Fibroblast of mammary gland (primary cell): ENCODE results near the gene MTCL3.
A peak's percentile ranks its signal among the peaks of the same experiment; 100 is the strongest.

Source experiments
- DNase-seq: peaks from one replicate; pipeline ENCODE4 v3.0.0-alpha.2; 2010; ENCODE audit warnings: low read depth
- H3K4me3 ChIP-seq: 2 replicates; pipeline ENCODE4 v1.5.1; 2011; ENCODE audit warnings: low read depth, mild to moderate bottlenecking, low read length, moderate library complexity; ENCODE audit not compliant: control insufficient read depth
- CTCF ChIP-seq: conservative IDR thresholded peaks from 2 replicates; pipeline ENCODE4 v1.5.1; 2011; ENCODE audit warnings: low read depth, low read length, inconsistent platforms; ENCODE audit not compliant: control insufficient read depth, insufficient read depth

The MTCL3 gene

DNA sequence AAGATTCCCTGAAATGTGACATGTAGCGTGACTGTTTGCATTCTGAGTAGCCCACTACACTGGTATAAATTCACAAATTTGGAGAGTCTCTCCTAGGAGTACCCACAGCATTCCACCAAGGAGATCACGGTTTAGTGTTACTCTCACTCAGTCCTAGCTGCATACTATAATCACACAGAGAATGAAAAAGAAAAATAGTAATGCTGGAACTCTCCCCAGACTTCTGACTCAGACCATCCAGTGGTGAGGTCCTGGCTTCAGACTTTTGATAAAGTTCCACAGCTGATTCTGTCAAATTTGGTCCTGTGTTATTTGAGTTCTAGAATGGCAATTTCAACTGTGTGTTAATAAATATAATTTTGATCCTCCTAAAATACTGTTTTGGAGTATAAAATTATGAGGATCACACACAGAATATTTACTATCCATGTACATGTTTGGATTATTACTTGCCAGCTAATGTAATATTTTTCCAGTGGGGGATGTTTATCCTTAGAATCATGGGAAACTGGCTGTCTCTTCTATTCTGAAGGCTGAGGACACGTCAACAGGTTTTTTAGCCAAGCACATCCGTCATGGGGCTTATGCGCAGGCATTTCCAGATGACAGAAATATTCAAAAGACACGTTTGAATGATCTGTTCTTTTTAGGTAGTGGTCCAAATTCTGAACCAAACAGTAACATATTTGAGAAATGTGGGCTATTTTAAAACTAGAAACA, 54.8 kb downstream of the MTCL3 start:
- H3K4me3 ChIP-seq: no peak overlapping the region
- TF ChIP-seq CTCF: no peak
- DNase-seq: peak; percentile 82

DNA sequence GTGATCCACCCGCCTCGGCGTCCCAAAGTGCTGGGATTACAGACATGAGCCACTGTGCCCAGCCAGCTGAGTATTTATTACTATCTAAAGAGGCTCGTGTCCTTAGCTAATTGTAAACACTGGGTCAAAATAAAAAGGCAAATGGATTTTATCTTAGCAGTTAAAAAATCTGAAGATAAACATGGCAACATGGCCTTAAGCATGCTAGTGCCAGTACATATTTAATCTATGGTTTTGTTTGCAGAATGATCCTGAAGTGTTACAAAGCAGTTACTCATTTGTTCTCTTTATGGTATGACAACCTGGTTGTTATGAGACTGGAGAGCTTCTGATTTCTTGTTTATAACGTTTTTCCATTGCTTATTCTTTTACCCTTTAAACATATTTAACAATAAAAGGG, 56.1 kb downstream of the MTCL3 start:
- H3K4me3 ChIP-seq: no peak overlapping the region
- no peak for TF ChIP-seq CTCF
- DNase-seq: peak; percentile 38

DNA sequence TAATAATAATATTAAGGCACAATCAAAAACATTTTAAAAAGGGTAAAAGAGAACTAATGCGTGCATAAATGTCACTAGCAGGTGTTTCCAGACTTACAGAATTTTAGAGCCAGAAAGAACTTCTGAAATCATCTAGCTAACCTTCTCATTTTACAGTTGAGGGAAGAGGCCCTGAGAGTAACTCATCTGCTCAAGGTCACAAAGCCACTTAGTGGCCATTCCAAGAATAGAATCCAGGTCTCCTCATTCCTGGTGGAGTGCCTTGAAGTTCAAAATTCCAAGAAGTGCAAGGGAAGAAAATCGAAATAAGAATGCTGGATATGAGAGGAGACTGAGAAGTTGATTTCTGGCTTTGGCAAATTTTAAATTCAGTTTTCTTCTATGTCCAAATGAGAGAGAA, 56.8 kb downstream of the MTCL3 start:
- no peak for TF ChIP-seq CTCF
- peak; percentile 12 for DNase-seq
- H3K4me3 ChIP-seq: no peak overlapping the region

DNA sequence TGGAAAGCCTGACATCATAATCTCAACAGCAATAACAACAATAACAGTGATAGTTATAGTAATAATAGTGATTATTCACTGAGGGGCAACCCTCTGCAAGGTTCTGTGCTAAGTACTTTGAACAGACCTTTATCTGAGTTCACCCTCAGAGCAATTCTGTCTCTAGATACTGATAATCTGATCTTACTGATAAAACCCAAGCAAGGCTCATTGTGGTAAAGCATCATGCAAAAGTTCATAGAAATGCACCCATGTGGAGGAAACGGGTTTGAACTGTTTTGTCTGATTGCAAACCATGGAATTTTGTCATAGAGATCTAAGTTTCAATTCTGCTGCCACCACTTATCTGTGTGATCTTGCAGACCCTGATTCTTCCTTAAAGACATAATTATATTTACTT, 58.7 kb downstream of the MTCL3 start:
- no peak overlapping the region for H3K4me3 ChIP-seq
- no peak for DNase-seq
- no peak for TF ChIP-seq CTCF

DNA sequence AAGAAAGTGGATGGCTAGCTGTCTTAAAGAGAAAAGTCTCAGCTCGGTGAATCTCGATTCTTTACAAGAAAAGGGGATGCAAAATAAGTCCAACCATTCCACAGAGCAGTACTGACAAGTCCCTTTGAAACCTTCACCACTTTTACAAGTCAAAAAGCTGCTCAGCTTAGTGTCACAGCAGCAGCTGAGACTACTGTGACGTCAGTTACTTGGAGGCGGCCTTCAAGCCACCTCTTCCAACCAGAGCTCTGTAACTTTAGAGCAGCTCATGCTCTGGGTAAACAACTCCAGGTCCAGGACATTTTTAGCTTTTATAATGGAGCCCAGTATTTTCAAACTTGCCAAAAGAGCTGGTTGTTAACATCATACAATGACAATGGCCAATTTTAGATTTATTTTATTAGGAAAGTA, 59.9 kb downstream of the MTCL3 start, which contains the start of gene KIAA0408:
Gene KIAA0408 (minus strand): TSS at position 159 of the 411 bp plus-strand sequence. CDS start 5,408 bp downstream, outside the sequence.
- no peak for TF ChIP-seq CTCF
- peak; percentile 86 for DNase-seq
- H3K4me3 ChIP-seq: peak within 1 kb of the TSS; percentile 28

DNA sequence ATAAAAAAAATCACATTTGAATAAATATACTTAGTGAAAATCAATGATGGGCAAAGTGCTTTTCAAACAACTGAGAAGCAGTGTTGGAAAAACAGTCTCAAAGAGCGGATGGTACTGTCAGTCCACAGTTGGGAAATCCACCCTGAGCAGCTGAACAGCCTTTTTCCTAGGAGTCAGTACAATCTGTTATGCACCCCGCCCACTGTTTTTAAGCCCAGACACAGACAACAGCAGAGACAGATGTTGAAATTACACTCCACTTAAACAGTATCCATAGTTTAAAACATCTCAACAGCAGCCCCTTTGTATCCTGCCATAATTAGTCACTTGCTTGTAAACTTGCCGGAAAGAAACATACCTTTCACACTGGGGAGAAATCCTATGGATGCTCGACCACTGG, 60.3 kb downstream of the MTCL3 start:
- DNase-seq: peak; percentile 83
- peak overlapping the region; percentile 28 for H3K4me3 ChIP-seq
- TF ChIP-seq CTCF: no peak
